H1 (cell line): ENCODE measurements around the gene ADGRL3. TPM values are rescaled to one million over a fixed set of nuclear protein-coding genes. Genes with fewer than 3 reads are reported as not detected.

Experiments used
- CTCF ChIA-PET: fragments of 300-600 bp; sonication (Branson Sonifier 250); formaldehyde crosslinking; loops from one replicate; lab custom pipeline; 2021; ENCODE audit not compliant: partially characterized antibody; lab: Charles Lee
- POLR2A ChIA-PET: fragments of 300-600 bp; sonication (Branson Sonifier 250); formaldehyde crosslinking; loops from one replicate; lab custom pipeline; 2021; ENCODE audit warnings: inconsistent platforms; ENCODE audit not compliant: partially characterized antibody; lab: Charles Lee
- DNase-seq, 2 experiments: peaks; one replicate each; pipeline versions ENCODE4 v3.0.0 to v3.0.0-alpha.2; 2010 to 2022; ENCODE audit warnings: low spot score in 2 of 2, low read depth in 1 of 2, mixed read lengths in 1 of 2
- FAIRE-seq: peaks from 2 replicates; lab custom pipeline; 2011; peaks lifted over from hg19 to GRCh38; lab: Jason Lieb, UNC
- H2AFZ ChIP-seq: 2 replicates; pipeline ENCODE4 v1.8.1; 2012; ENCODE audit warnings: low read length, inconsistent platforms
- H2AK5ac ChIP-seq: 2 replicates; pipeline ENCODE4 v1.6.1; 2013; ENCODE audit warnings: low read depth, low read length
- H2BK120ac ChIP-seq: replicated peaks from 2 replicates; pipeline ENCODE3; 2013; ENCODE audit warnings: low read depth, low read length, inconsistent platforms
- H2BK12ac ChIP-seq: 2 replicates; pipeline ENCODE4 v1.6.1; 2013; ENCODE audit warnings: low read depth, low read length
- H2BK15ac ChIP-seq: 2 replicates; pipeline ENCODE4 v1.6.1; 2013; ENCODE audit warnings: low read length
- H2BK20ac ChIP-seq: 2 replicates; pipeline ENCODE4 v1.6.1; 2013; ENCODE audit warnings: low read length
- H2BK5ac ChIP-seq: 2 replicates; pipeline ENCODE4 v1.6.1; 2013; ENCODE audit warnings: low read depth, low read length
- H3K14ac ChIP-seq: 2 replicates; pipeline ENCODE4 v1.6.1; 2013; ENCODE audit warnings: inconsistent platforms; ENCODE audit not compliant: insufficient read length
- H3K18ac ChIP-seq: 2 replicates; pipeline ENCODE4 v1.6.1; 2013; ENCODE audit warnings: low read length; ENCODE audit errors: extremely low read depth
- H3K23ac ChIP-seq: 2 replicates; pipeline ENCODE4 v1.6.1; 2013; ENCODE audit warnings: inconsistent platforms; ENCODE audit not compliant: insufficient read length
- H3K23me2 ChIP-seq: 2 replicates; pipeline ENCODE4 v1.6.1; 2013; ENCODE audit warnings: low read depth, low read length
- H3K27ac ChIP-seq: 2 replicates; pipeline ENCODE4 v1.6.1; 2011; ENCODE audit warnings: low read depth, low read length, inconsistent platforms
- H3K27me3 ChIP-seq, 4 experiments: replicated peaks in 1 of 4; 1 replicate in 1 of 4; 2 replicates in 3 of 4; pipeline versions ENCODE4 v1.6.1 to v1.8.1; 2011 to 2013; ENCODE audit warnings: low read length in 3 of 4, mild to moderate bottlenecking in 3 of 4, inconsistent platforms in 2 of 4, mixed read lengths in 2 of 4, moderate library complexity in 1 of 4; ENCODE audit not compliant: control insufficient read depth in 3 of 4, insufficient read depth in 3 of 4; ENCODE audit errors: extremely low read depth in 1 of 4
- H3K36me3 ChIP-seq, 4 experiments: 2 replicates each; pipeline versions ENCODE4 v1.6.1 to v1.8.1; 2011 to 2013; ENCODE audit warnings: mild to moderate bottlenecking in 4 of 4, low read length in 3 of 4, moderate library complexity in 2 of 4, control low read depth in 1 of 4, inconsistent platforms in 1 of 4; ENCODE audit not compliant: insufficient read depth in 4 of 4, control insufficient read depth in 2 of 4
- H3K4ac ChIP-seq: replicated peaks from 2 replicates; pipeline ENCODE3; 2013; ENCODE audit warnings: low read length, low read depth, mixed read lengths, inconsistent platforms; ENCODE audit not compliant: insufficient read length
- H3K4me1 ChIP-seq, 4 experiments: replicated peaks in 1 of 4; 1 replicate in 1 of 4; 2 replicates in 3 of 4; pipeline versions ENCODE4 v1.6.1 to v1.8.1; 2011 to 2013; ENCODE audit warnings: low read length in 3 of 4, inconsistent platforms in 2 of 4, mixed read lengths in 1 of 4; ENCODE audit not compliant: insufficient read depth in 4 of 4, control insufficient read depth in 3 of 4
- H3K4me2 ChIP-seq, 2 experiments: 2 replicates each; pipeline versions ENCODE4 v1.6.1 to v1.8.1; 2011 to 2013; ENCODE audit warnings: low read depth in 2 of 2, low read length in 2 of 2, control low read depth in 1 of 2, inconsistent platforms in 1 of 2, mild to moderate bottlenecking in 1 of 2; ENCODE audit not compliant: insufficient read depth in 1 of 2
- H3K4me3 ChIP-seq, 4 experiments: fragments of 200-600, 300-600 bp in 1 of 4; sonication (generic), shearing (Covaris generic), sonication (Bioruptor Twin) in 1 of 4; 2 replicates each; pipeline versions ENCODE4 v1.5.1 to v1.8.1; 2011 to 2016; ENCODE audit warnings: low read length in 4 of 4, low read depth in 3 of 4, control low read depth in 2 of 4, inconsistent platforms in 2 of 4, mild to moderate bottlenecking in 2 of 4, mixed read lengths in 1 of 4, moderate library complexity in 1 of 4; ENCODE audit not compliant: insufficient read depth in 2 of 4; ENCODE audit errors: extremely low read depth in 1 of 4
- H3K56ac ChIP-seq: replicated peaks from 2 replicates; pipeline ENCODE3; 2013; ENCODE audit warnings: low read depth, mild to moderate bottlenecking, mixed read lengths, low read length, inconsistent platforms; ENCODE audit not compliant: insufficient read length
- H3K79me1 ChIP-seq: 2 replicates; pipeline ENCODE4 v1.6.1; 2013; ENCODE audit warnings: low read depth, low read length, control low read depth
- H3K79me2 ChIP-seq, 2 experiments: 2 replicates each; pipeline versions ENCODE4 v1.6.1 to v1.8.1; 2012 to 2013; ENCODE audit warnings: low read length in 2 of 2, mild to moderate bottlenecking in 2 of 2, inconsistent platforms in 1 of 2; ENCODE audit not compliant: insufficient read depth in 2 of 2, control insufficient read depth in 1 of 2
- H3K9ac ChIP-seq, 4 experiments: replicated peaks in 1 of 4; 1 replicate in 1 of 4; 2 replicates in 3 of 4; pipeline versions ENCODE4 v1.6.1 to v1.8.1; 2011 to 2013; ENCODE audit warnings: low read depth in 3 of 4, low read length in 3 of 4, control low read depth in 2 of 4, mild to moderate bottlenecking in 2 of 4, moderate library complexity in 2 of 4, inconsistent platforms in 1 of 4; ENCODE audit errors: extremely low read depth in 1 of 4
- H3K9me3 ChIP-seq, 2 experiments: 2 replicates each; pipeline versions ENCODE4 v1.6.1 to v1.8.1; 2012 to 2013; ENCODE audit warnings: mild to moderate bottlenecking in 2 of 2, moderate library complexity in 2 of 2, control low read depth in 1 of 2, inconsistent platforms in 1 of 2, low read depth in 1 of 2, low read length in 1 of 2, mixed read lengths in 1 of 2; ENCODE audit not compliant: insufficient read depth in 2 of 2
- H4K20me1 ChIP-seq, 2 experiments: replicated peaks in 1 of 2; 2 replicates each; pipeline versions ENCODE3 to v1.8.1; 2011 to 2013; ENCODE audit warnings: inconsistent platforms in 2 of 2, low read length in 2 of 2, mild to moderate bottlenecking in 1 of 2; ENCODE audit not compliant: insufficient read depth in 2 of 2, control insufficient read depth in 1 of 2
- H4K5ac ChIP-seq: 2 replicates; pipeline ENCODE4 v1.6.1; 2013; ENCODE audit warnings: low read length, low read depth, mixed read lengths, inconsistent platforms; ENCODE audit not compliant: insufficient read length
- H4K8ac ChIP-seq: 2 replicates; pipeline ENCODE4 v1.8.0; 2013; ENCODE audit warnings: mild to moderate bottlenecking, moderate library complexity, low read length, inconsistent platforms; ENCODE audit not compliant: insufficient read depth; ENCODE audit errors: extremely low read depth
- H4K91ac ChIP-seq: replicated peaks from 2 replicates; pipeline ENCODE3; 2013; ENCODE audit warnings: low read length, mixed read lengths, inconsistent platforms; ENCODE audit not compliant: insufficient read length
- ASH2L ChIP-seq: fragments of 200-600, 300-600 bp; sonication (generic); IDR thresholded peaks from one replicate; pipeline ENCODE4 v1.7.1; 2017; ENCODE audit warnings: low read length
- ATF2 ChIP-seq: IDR thresholded peaks from 2 replicates; pipeline ENCODE4 v1.6.1; 2012; ENCODE audit warnings: low read length, inconsistent platforms
- BCL11A ChIP-seq, 2 experiments: IDR thresholded peaks; one replicate each; pipeline ENCODE4 v1.6.1; 2011; ENCODE audit warnings: low read depth in 2 of 2, low read length in 2 of 2, mild to moderate bottlenecking in 2 of 2
- CBX5 ChIP-seq: fragments of 300-800, 300-1000 bp; sonication (generic); IDR thresholded peaks from 2 replicates; pipeline ENCODE4 v1.7.1; 2016; ENCODE audit warnings: antibody characterized with exemption, low read length, low read depth
- EGR1 ChIP-seq: IDR thresholded peaks from 2 replicates; pipeline ENCODE4 v1.6.1; 2011; ENCODE audit warnings: low read depth, low read length, borderline replicate concordance
- GABPA ChIP-seq: IDR thresholded peaks from 2 replicates; pipeline ENCODE4 v1.6.1; 2011; ENCODE audit warnings: mild to moderate bottlenecking, low read length, moderate library complexity, borderline replicate concordance; ENCODE audit not compliant: insufficient read depth
- KDM1A ChIP-seq: fragments of 200-600, 300-600 bp; sonication (generic); IDR thresholded peaks from 2 replicates; pipeline ENCODE4 v1.7.1; 2016; ENCODE audit warnings: mild to moderate bottlenecking, low read length, borderline replicate concordance
- NRF1 ChIP-seq: IDR thresholded peaks from 2 replicates; pipeline ENCODE4 v1.6.1; 2011; ENCODE audit warnings: mild to moderate bottlenecking, low read depth, low read length, improper control_type of control experiment
- POU5F1 ChIP-seq: IDR thresholded peaks from 2 replicates; pipeline ENCODE4 v1.6.1; 2011; ENCODE audit warnings: low read depth, mild to moderate bottlenecking, low read length, moderate library complexity
- RXRA ChIP-seq: IDR thresholded peaks from 2 replicates; pipeline ENCODE4 v1.6.1; 2011; ENCODE audit warnings: low read depth, mild to moderate bottlenecking, low read length, moderate library complexity; ENCODE audit not compliant: insufficient read depth
- SIN3A ChIP-seq, 2 experiments: IDR thresholded peaks in 1 of 2; conservative IDR thresholded peaks in 1 of 2; 2 replicates each; pipeline ENCODE4 v1.6.1; 2011 to 2012; ENCODE audit warnings: low read length in 2 of 2, improper control_type of control experiment in 1 of 2, low read depth in 1 of 2, mild to moderate bottlenecking in 1 of 2
- SRF ChIP-seq: IDR thresholded peaks from 2 replicates; pipeline ENCODE4 v1.6.1; 2011; ENCODE audit warnings: mild to moderate bottlenecking, low read depth, low read length, moderate library complexity
- TAF1 ChIP-seq: IDR thresholded peaks from 2 replicates; pipeline ENCODE4 v1.6.1; 2011; ENCODE audit warnings: mild to moderate bottlenecking, low read depth, low read length
- WGBS, 2 experiments: shearing (Covaris generic) in 1 of 2; methylation state at CpG; one replicate each; pipeline versions ENCODE4 v1.1.6 to v1.1.7; 2013 to 2015; ENCODE audit warnings: low lambda C conversion rate in 2 of 2, mixed read lengths in 2 of 2, inconsistent platforms in 1 of 2, low coverage in 1 of 2, missing lambda C conversion rate in 1 of 2; ENCODE audit not compliant: insufficient replicate concordance in 2 of 2, insufficient coverage in 1 of 2, insufficient read length in 1 of 2; ENCODE audit errors: extremely low coverage in 1 of 2, missing lambda C conversion rate in 1 of 2; 5-methylcytosine and 5-hydroxymethylcytosine counted together
- polyA plus RNA-seq, 7 experiments: library from polyadenylated mRNA; depleted of rRNA in 3 of 7; stranded (reverse) in 5 of 7; unstranded in 2 of 7; fragments of >200 nt in 5 of 7; fragments of 200-250 nt in 2 of 7; gene quantifications; 1 replicate in 5 of 7; 2 replicates in 1 of 7; 4 replicates in 1 of 7; pipeline versions ENCODE4 v1.2.1 to v1.2.3, GENCODE V29; 2011 to 2013; ENCODE audit warnings: missing spikeins in 2 of 7, mixed read lengths in 2 of 7
- total RNA-seq: library from RNA; stranded (reverse); fragmentation: NEBNext Ultra II Directional; extraction: Animal tissue kit (Norgen Biotek cat#: 25700); gene quantifications from 2 replicates; pipeline ENCODE4 v1.2.1, GENCODE V29; 2021

ADGRL3 gene
- total and polyA plus RNA-seq, 2 of the 8 experiments (the other 6 are each of a cell fraction or from before 2014, with no cell fraction given): 6.6 to 13.0 TPM

DNA sequence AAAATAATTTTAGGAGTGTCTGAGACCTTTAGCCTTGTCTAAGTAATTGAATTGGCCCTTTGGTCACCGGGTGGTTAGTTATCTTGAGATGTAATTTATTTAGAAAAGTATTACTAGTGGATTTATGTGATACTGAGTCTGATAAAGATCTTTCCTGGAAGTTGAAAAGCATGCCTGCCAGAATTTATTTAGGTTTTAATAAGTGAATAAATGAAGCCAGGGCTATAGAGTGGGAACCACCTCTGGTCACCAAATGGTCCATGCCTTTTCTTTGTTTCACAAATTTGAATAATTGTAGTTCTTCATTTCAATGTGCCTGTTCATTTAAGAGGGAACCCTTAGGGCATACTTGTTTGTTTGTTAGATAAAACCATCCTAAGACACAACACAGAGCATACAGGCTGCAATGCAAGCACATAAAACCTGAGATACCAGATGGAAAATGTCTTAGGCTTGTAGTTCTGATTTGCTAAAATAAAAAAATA lies 627.8 kb downstream of the ADGRL3 start:
- no peak overlapping the region for H4K8ac ChIP-seq
- no peak overlapping the region for H2AFZ ChIP-seq
- H3K18ac ChIP-seq: no peak overlapping the region
- H3K9ac ChIP-seq: no peak overlapping the region
- no peaks in the 10 kb centered on the region for H3K27me3 ChIP-seq
- no peak overlapping the region for H3K4me2 ChIP-seq
- no peak overlapping the region for H2BK120ac ChIP-seq
- FAIRE-seq (no peak), DNase-seq (no peak)
- peak overlapping the region; percentile 62 for H4K5ac ChIP-seq
- H3K4me1 ChIP-seq: peaks cover 3 to 6% (median 3%) of the 10 kb centered on the region in 4 experiments; a peak in 5 of 7 replicates
- H3K14ac ChIP-seq: no peak overlapping the region
- ChIA-PET CTCF (no interaction called here), POLR2A (no interaction called here)
- H2BK12ac ChIP-seq: no peak overlapping the region
- no peak overlapping the region for H2BK5ac ChIP-seq
- H3K23me2 ChIP-seq: no peaks in the 10 kb centered on the region
- 77% methylated on average over 1 of the region's 1 CpG; no CpG with 5 or more reads in 1 of the 2 experiments for WGBS, 2 experiments
- H3K36me3 ChIP-seq: no peaks in the 10 kb centered on the region
- no peak overlapping the region for H2BK20ac ChIP-seq
- TF ChIP-seq NRF1 (no peak), KDM1A (no peak), TAF1 (no peak), GABPA (no peak), SRF (no peak), SIN3A (conservative IDR thresholded peaks at IDR 0.05 in 1 of 2, IDR thresholded peaks at IDR 0.05 in 1 of 2; ENCODE audit: low read depth in 1 of 2, low read length in 2 of 2) (no peak), EGR1 (no peak), RXRA (no peak), CBX5 (no peak), ASH2L (no peak), POU5F1 (no peak), ATF2 (no peak), BCL11A (IDR thresholded peaks at IDR 0.05; ENCODE audit: low read depth in 2 of 2, low read length in 2 of 2) (no peak)
- no peak overlapping the region for H4K91ac ChIP-seq
- no peak overlapping the region for H3K23ac ChIP-seq
- H4K20me1 ChIP-seq: no peaks in the 10 kb centered on the region
- no peak overlapping the region for H3K27ac ChIP-seq
- H3K4me3 ChIP-seq: no peak overlapping the region
- H2BK15ac ChIP-seq: no peak overlapping the region
- H3K79me2 ChIP-seq: no peaks in the 10 kb centered on the region
- no peaks in the 10 kb centered on the region for H3K9me3 ChIP-seq
- no peaks in the 10 kb centered on the region for H3K79me1 ChIP-seq
- H3K56ac ChIP-seq: no peak overlapping the region
- no peak overlapping the region for H3K4ac ChIP-seq
- H2AK5ac ChIP-seq: no peak overlapping the region
